A549 treated with dexamethasone at 1 μM for 4 hours (cell line): ENCODE measurements around the gene STRIP1. TPM values are rescaled to one million over a fixed set of nuclear protein-coding genes. Genes with fewer than 3 reads are reported as not detected.

ENCODE experiments used
- total RNA-seq: library from RNA; stranded (reverse); fragments of 200-300 nt; extraction: Qiagen RNA extraction; gene quantifications from 5 replicates; pipeline ENCODE4 v1.2.3, GENCODE V29; 2022

Gene STRIP1, protein sequence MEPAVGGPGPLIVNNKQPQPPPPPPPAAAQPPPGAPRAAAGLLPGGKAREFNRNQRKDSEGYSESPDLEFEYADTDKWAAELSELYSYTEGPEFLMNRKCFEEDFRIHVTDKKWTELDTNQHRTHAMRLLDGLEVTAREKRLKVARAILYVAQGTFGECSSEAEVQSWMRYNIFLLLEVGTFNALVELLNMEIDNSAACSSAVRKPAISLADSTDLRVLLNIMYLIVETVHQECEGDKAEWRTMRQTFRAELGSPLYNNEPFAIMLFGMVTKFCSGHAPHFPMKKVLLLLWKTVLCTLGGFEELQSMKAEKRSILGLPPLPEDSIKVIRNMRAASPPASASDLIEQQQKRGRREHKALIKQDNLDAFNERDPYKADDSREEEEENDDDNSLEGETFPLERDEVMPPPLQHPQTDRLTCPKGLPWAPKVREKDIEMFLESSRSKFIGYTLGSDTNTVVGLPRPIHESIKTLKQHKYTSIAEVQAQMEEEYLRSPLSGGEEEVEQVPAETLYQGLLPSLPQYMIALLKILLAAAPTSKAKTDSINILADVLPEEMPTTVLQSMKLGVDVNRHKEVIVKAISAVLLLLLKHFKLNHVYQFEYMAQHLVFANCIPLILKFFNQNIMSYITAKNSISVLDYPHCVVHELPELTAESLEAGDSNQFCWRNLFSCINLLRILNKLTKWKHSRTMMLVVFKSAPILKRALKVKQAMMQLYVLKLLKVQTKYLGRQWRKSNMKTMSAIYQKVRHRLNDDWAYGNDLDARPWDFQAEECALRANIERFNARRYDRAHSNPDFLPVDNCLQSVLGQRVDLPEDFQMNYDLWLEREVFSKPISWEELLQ
- 10.7 to 14.9 TPM (median 12.5 TPM) in 5 replicates for total RNA-seq

GRCh38 chr1:110034451-110035235 is at the start of gene STRIP1:
STRIP1 (plus strand) TSS chr1:110034624; CDS start chr1:110034638, 14 bp downstream.

DNA sequence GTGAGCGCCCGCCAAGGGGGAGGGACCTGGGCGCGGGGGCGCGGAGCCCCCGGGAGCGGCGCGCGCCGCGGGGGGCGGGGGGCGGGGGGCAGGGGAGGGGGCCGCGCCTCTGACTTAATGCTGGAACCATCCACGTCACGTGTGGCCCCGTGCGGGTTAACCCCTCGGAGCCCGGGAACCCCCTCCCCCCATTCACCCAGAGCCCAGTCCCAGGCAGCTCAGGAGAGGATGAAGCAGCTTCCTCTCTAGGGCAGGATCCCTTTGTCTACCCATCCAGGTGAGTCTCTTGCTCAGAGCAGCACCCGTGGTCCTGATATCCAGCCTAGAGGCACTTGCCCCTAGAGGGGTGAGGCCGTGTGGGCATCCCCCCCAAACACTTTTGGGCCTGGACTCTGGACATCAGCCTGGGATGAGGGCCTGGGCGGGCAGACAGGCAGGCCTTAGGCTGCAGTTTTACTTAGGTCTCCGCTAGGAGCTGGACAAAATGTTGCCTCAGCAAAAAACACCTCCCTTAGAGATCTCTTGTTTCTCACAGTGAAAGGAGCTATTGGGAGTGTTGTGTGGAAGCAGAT is 36.3 kb downstream of the STRIP1 start, which contains the start of gene ALX3:
ALX3 (minus strand) TSS at position 2 of the 572 bp plus-strand sequence. CDS start 60 bp downstream, outside the sequence.

Other genes starting within 250 kb of the STRIP1 start
- 12.5 to 17.2 TPM (median 16.2 TPM) in 5 replicates for gene CSF1, start 123.8 kb upstream of the STRIP1 start, total RNA-seq
- 41.7 to 64.0 TPM (median 56.3 TPM) in 5 replicates for gene AHCYL1, start 49.9 kb upstream of the STRIP1 start, total RNA-seq
- not detected in 5 replicates for gene ALX3, start 36.0 kb downstream of the STRIP1 start, total RNA-seq
- not detected in 5 replicates for gene UBL4B, start 77.8 kb downstream of the STRIP1 start, total RNA-seq
- 3.4 to 6.5 TPM (median 5.3 TPM) in 5 replicates for gene SLC6A17, start 115.9 kb downstream of the STRIP1 start, total RNA-seq
- gene KCNC4, start 175.7 kb downstream of the STRIP1 start, total RNA-seq: 2.0 to 4.5 TPM (median 3.6 TPM) in 5 replicates